Measurements from ENCODE around the gene TMEM204. TPM values are rescaled to one million over a fixed set of nuclear protein-coding genes. Genes with fewer than 3 reads are reported as not detected.

TMEM204 gene
- total RNA-seq, 2 experiments from 2014 or later, result 42.9 to 43.5 TPM

DNA sequence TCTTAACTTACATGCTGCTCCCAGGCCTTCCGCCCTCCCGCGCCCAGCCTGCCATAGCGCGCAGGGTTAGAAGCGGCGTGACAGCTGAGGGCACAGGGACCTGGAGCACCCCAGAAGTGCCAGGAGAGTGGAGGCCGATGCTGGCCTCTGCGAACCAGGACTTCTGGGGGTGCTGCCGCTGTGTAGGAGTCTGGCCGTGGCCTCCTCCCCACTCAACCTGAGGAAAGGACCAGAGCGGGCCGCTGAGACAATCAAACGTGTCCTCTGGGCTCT is 1.9 kb upstream of the TMEM204 start:
- POLR2A ChIA-PET, result no interaction called here
- H3K4me3 Mint-ChIP-seq, result no peak overlapping the region
- H3K27ac Mint-ChIP-seq, result no peak overlapping the region
- peaks cover 36% of the 10 kb centered on the region for H3K4me1 Mint-ChIP-seq
- H3K36me3 Mint-ChIP-seq (ENCODE audit: low read depth), result peaks cover 26% of the 10 kb centered on the region
- DNase-seq, result no peak
- no peaks in the 10 kb centered on the region for H3K27me3 Mint-ChIP-seq
- H3K9me3 Mint-ChIP-seq, result no peaks in the 10 kb centered on the region
- CTCF ChIA-PET, result no interaction called here

DNA sequence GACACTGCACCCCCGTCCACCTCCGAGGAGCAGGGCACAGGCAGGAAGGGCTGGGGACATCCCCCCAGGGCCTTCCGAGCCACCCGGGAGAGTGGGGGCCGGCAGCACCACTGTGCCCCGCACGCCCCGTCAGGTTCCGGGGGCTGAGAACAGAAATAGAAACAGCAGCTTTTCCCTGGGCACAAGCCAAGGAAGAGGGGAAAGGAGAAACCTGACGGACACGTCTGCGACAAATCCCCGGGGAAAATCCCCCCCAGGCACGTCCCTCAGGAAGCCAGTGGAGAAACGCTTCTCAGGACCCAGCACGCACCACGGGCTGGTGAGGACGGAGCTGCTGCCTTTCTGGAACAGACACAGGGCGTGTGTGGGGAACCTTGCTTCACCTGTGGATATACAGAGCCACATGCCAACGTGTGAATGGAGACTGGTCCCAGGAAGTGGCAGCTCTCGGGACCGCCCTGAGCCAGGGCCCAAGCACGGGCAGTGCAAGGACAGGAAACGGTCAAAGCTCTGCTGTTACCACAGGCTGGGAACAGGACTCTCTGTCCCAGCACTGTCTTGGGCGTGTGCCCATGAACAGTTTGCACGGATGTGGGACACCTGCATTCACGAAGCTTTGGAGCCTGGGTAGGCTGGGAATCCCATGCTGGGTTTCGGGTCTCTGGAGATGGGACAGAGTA is 1.2 kb upstream of the TMEM204 start:
- Mint-ChIP-seq H3K4me1 (peaks cover 36% of the 10 kb centered on the region), H3K36me3 (ENCODE audit: low read depth) (peaks cover 33% of the 10 kb centered on the region), H3K9me3 (no peaks in the 10 kb centered on the region), H3K27ac (no peak overlapping the region), H3K4me3 (peak overlapping the region; percentile 100), H3K27me3 (no peaks in the 10 kb centered on the region)
- ChIA-PET CTCF (no interaction called here), POLR2A (interaction anchor here (1.5 to 2.7 kb wide), 4 partner anchors 9 to 111 kb away, joined by 5 to 14 read pairs (median 8); partner anchors contain the start of genes TELO2 and UQCC4)
- DNase-seq, result no peak

DNA sequence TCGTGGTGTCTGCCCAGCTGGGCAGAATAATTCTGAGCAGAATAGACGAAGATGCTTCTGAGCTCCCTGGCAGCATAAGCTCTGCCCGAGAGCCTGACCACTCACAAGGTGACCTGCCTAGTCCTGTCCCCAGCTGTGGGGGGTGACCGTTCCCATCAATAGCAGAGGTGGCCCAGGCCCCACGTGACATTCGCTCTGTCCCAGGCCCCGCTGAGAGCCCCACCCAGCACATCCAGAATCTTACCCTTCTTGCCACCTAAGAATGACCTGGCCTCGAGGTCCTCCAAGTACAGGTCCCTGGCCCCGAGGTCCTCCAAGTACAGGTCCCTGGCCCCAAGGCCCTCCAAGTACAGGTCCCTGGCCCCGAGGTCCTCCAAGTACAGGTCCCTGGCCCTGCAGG is 695 bp upstream of the TMEM204 start:
- peak; percentile 22 for DNase-seq
- Mint-ChIP-seq H3K27ac (peak overlapping the region; percentile 92), H3K36me3 (ENCODE audit: low read depth) (peaks cover 38% of the 10 kb centered on the region), H3K27me3 (no peaks in the 10 kb centered on the region), H3K4me1 (peaks cover 38% of the 10 kb centered on the region), H3K9me3 (no peaks in the 10 kb centered on the region), H3K4me3 (peak overlapping the region; percentile 100)
- ChIA-PET POLR2A (interaction anchor here (0.5 to 2.7 kb wide), 10 partner anchors 9 to 1009 kb away, joined by 3 to 14 read pairs (median 4); partner anchors contain the start of genes CLCN7, NME3, TELO2 and UQCC4), CTCF (interaction anchor here (1.0 to 1.3 kb wide), 2 partner anchors 113 to 169 kb away, joined by 3 to 5 read pairs; partner anchors contain the start of gene UQCC4)

DNA sequence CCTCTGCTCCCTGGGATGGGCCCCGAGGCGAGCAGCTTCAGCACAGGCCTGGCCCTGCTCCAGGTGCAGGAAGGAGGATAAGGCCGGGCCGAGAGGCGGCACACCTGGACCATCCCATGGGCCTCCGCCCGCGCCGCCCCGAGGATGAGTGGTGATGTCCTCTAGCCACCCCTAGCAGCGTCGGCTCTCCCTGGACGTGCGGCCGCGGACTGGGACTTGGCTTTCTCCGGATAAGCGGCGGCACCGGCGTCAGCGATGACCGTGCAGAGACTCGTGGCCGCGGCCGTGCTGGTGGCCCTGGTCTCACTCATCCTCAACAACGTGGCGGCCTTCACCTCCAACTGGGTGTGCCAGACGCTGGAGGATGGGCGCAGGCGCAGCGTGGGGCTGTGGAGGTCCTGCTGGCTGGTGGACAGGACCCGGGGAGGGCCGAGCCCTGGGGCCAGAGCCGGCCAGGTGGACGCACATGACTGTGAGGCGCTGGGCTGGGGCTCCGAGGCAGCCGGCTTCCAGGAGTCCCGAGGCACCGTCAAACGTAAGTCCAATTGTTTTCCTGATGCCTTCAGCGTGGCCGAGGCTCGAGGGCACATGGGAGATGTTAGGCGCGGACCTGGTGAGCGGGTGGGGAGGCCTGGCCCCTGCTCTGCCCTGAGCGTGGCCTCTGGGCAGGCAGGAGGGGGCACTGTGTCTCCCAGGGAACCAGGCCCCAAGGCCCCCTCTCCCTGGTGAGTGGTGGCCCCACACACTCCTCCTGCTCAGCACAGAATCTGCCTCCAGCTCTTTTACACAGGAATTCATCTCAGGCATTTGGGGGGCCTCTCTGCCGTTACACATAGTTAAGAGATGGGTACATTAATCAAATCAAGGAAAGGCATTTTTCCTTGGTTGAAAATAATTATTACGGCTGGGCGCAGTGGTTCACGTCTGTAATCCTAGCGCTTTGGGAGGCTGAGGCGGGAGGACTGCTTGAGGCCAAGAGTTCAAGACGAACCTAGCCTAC is 855 bp downstream of the TMEM204 start:
- CTCF ChIA-PET, result interaction anchor here (0.9 to 1.3 kb wide), 3 partner anchors 113 to 171 kb away, joined by 3 to 6 read pairs (median 5); partner anchors contain the start of gene UQCC4
- peak; percentile 33 for DNase-seq
- Mint-ChIP-seq H3K36me3 (ENCODE audit: low read depth) (peaks cover 53% of the 10 kb centered on the region), H3K27ac (peak overlapping the region; percentile 92), H3K9me3 (no peaks in the 10 kb centered on the region), H3K4me3 (peak overlapping the region; percentile 100), H3K27me3 (no peaks in the 10 kb centered on the region), H3K4me1 (peaks cover 50% of the 10 kb centered on the region)
- POLR2A ChIA-PET, result interaction anchor here (0.7 to 2.7 kb wide), 11 partner anchors 9 to 839 kb away, joined by 3 to 14 read pairs (median 4); partner anchors contain the start of genes JPT2, TELO2 and UQCC4

DNA sequence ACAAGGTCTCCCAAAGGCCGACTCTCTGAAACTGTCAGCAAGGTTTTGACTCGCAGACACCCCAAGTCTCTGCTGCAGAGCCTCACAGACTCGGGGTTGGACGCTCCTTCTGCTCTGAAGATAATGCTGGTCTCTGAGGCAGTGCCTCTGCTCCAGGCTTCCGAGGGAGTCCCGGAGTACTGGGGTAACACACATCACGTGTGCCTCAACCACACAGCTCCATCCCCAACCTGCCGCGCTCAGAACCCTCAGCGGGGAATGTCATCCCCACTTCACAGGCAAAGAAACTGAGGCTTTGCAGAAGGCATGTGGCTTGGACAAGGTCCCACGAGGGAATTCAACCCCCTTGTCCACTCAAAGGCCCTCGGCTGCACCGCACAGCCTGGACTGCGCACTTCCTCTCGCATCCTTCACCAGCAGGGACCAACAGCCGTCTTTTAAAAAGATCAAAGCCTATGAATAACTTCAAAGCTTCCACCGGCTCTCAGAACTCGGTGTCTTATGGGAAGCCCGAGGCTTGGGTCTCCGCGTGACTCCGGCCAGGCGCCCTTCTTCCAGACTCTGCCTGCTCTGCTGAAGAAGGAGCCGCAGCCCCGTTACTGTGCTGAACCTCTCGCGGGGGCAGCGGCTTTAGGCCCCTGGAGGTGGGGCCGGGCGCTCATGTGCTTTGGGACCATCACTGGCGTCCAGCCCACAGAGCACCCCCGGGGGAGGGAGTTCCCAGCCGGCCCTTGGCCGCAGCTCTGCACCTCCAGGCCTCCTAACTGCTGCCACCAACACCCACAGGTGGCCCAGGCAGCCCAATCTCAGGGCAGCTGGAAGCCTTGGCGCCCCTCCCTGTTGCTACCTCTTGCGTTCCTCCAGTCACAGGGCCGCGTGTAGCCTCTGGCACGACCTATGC is 2.2 kb downstream of the TMEM204 start:
- Mint-ChIP-seq H3K27ac (peak overlapping the region; percentile 92), H3K36me3 (ENCODE audit: low read depth) (peaks cover 60% of the 10 kb centered on the region), H3K4me3 (peak overlapping the region; percentile 100), H3K4me1 (peaks cover 53% of the 10 kb centered on the region), H3K27me3 (no peaks in the 10 kb centered on the region), H3K9me3 (no peaks in the 10 kb centered on the region)
- ChIA-PET POLR2A (interaction anchor here (0.7 to 2.5 kb wide), 6 partner anchors 10 to 143 kb away, joined by 3 to 7 read pairs (median 6); partner anchors contain the start of genes IFT140, JPT2, TELO2 and UQCC4), CTCF (interaction anchor here (0.9 to 1.2 kb wide), 2 partner anchors 24 to 114 kb away, joined by 4 to 6 read pairs; no protein-coding TSS in a partner anchor)
- DNase-seq, result peak; percentile 47

DNA sequence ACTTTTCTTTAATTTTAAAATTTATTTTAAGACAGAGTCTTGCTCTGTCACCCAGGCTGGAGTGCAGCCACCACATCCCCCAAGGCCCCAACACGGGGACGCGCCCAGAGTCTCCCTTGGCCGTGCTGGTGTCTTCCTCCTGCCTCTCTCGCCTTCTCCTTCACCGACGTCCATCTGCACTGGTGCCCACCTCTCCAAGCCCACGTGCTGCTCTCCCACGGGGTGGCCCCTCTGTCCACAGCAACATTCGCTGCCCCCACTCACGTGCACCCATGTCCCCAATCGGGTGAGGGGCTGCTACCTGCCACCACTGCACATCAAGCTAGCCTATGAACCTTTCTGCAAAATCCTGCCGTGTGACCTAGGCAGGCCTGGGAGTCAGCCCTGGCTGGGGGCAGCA is 3.1 kb downstream of the TMEM204 start:
- POLR2A ChIA-PET, result interaction anchor here (2.5 kb wide), 1 partner anchor 116 kb away, joined by 6 read pairs; the partner anchor contains the start of gene UQCC4
- peaks cover 61% of the 10 kb centered on the region for H3K36me3 Mint-ChIP-seq (ENCODE audit: low read depth)

DNA sequence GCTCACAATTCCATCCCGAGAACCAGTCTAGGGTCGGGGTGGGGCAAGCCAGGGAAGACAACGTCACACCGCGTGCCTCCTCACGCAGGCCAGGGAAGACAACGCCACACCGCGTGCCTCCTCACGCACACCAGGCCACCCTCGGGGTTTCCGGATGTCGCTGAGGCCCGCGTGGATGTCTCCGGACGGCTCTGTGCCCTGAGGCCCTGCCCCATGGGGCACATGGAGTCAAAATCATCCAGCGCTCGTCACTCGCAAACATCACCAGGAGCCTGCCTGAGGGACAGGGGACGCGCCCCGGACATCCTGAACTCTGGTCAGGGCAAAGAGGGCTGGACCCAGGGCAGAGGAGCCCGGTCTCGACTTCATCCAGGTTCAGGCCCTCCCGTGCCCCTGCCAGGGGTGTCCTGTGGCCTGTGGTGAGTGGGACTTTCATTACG is 3.7 kb downstream of the TMEM204 start:
- ChIA-PET POLR2A (interaction anchor here (2.5 kb wide), 1 partner anchor 116 kb away, joined by 6 read pairs; the partner anchor contains the start of gene UQCC4), CTCF (interaction anchor here (1.1 kb wide), 1 partner anchor 173 kb away, joined by 4 read pairs; no protein-coding TSS in a partner anchor)
- Mint-ChIP-seq H3K36me3 (ENCODE audit: low read depth) (peaks cover 65% of the 10 kb centered on the region), H3K27me3 (no peaks in the 10 kb centered on the region), H3K4me1 (peaks cover 64% of the 10 kb centered on the region), H3K27ac (peak overlapping the region; percentile 78), H3K9me3 (no peaks in the 10 kb centered on the region), H3K4me3 (peak overlapping the region; percentile 100)
- no peak for DNase-seq

More for the DNA sequence above, 3.1 kb downstream of the TMEM204 start:
- Mint-ChIP-seq H3K27me3 (no peaks in the 10 kb centered on the region), H3K27ac (peak overlapping the region; percentile 68), H3K4me3 (peak overlapping the region; percentile 100), H3K9me3 (no peaks in the 10 kb centered on the region), H3K4me1 (peaks cover 60% of the 10 kb centered on the region)
- CTCF ChIA-PET, result no interaction called here
- DNase-seq, result no peak

DNA sequence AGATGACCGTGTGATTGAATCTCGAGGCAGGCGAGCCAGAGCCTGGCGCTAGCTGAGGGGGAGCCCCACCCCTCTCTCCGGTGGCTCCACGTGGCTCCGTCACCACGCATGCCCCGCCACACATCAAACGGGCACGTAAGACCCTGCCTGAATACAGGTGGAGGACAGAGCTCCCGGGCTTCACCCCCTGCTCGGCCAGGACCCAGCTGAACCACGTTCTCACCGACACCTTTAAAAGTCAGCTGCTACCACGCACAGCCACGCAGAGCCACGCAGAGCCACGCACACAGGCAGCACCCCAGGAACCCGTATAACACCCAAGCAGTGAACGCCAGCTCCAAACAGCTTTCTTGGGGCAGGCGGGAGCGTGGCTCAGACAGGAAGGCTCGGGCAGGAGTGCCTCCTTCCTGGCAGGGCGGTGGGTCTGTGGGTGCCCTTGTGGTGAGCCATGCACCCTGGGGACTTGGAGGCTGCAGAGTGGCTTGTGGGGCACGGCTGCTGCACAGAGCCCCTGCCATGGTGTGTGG is 4.4 kb downstream of the TMEM204 start:
- no peaks in the 10 kb centered on the region for H3K9me3 Mint-ChIP-seq
- POLR2A ChIA-PET, result interaction anchor here (1.6 kb wide), 1 partner anchor 117 kb away, joined by 5 read pairs; the partner anchor contains the start of gene UQCC4
- peaks cover 69% of the 10 kb centered on the region for H3K4me1 Mint-ChIP-seq
- no peaks in the 10 kb centered on the region for H3K27me3 Mint-ChIP-seq
- peak overlapping the region; percentile 78 for H3K27ac Mint-ChIP-seq
- DNase-seq, result peak; percentile 63
- CTCF ChIA-PET, result interaction anchor here (1.1 kb wide), 1 partner anchor 174 kb away, joined by 4 read pairs; no protein-coding TSS in a partner anchor
- H3K4me3 Mint-ChIP-seq, result peak overlapping the region; percentile 71
- H3K36me3 Mint-ChIP-seq (ENCODE audit: low read depth), result peaks cover 66% of the 10 kb centered on the region

DNA sequence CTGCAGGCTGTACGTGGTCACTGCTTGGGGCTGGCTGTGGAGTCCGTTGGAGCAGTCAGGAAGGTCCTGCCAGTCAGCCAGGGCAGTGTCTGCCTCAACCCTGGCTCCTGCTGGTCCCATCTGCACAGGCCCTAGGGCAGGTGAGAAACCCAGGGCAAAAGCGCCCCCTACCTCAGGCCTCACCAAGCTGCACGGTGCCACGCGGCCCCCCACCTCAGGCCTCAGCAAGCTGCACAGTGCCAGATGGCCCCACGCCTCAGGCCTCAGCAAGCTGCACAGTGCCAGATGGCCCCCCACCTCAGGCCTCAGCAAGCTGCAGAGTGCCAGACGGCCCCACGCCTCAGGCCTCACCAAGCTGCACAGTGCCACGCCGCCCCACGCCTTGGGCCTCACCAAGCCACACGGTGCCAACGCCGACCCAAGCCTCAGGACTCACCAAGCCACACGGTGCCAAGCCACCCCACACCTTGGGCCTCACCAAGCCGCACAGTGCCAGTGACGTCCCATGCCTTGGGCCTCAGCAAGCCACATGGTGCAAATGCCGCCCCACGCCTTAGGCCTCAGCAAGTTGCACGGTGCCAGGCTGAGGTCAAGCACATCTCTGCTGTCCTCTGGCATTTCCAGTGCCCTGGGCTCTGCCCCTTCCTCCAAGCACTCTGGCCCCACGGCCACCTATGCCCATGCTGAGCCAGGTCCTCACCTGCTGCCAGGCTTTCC is 5.5 kb downstream of the TMEM204 start:
- no peak for DNase-seq
- ChIA-PET CTCF (no interaction called here), POLR2A (interaction anchor here (1.6 kb wide), 1 partner anchor 118 kb away, joined by 5 read pairs; the partner anchor contains the start of gene UQCC4)
- Mint-ChIP-seq H3K27ac (peak overlapping the region; percentile 78), H3K9me3 (no peaks in the 10 kb centered on the region), H3K36me3 (ENCODE audit: low read depth) (peaks cover 73% of the 10 kb centered on the region), H3K4me3 (no peak overlapping the region), H3K27me3 (no peaks in the 10 kb centered on the region), H3K4me1 (peaks cover 74% of the 10 kb centered on the region)

DNA sequence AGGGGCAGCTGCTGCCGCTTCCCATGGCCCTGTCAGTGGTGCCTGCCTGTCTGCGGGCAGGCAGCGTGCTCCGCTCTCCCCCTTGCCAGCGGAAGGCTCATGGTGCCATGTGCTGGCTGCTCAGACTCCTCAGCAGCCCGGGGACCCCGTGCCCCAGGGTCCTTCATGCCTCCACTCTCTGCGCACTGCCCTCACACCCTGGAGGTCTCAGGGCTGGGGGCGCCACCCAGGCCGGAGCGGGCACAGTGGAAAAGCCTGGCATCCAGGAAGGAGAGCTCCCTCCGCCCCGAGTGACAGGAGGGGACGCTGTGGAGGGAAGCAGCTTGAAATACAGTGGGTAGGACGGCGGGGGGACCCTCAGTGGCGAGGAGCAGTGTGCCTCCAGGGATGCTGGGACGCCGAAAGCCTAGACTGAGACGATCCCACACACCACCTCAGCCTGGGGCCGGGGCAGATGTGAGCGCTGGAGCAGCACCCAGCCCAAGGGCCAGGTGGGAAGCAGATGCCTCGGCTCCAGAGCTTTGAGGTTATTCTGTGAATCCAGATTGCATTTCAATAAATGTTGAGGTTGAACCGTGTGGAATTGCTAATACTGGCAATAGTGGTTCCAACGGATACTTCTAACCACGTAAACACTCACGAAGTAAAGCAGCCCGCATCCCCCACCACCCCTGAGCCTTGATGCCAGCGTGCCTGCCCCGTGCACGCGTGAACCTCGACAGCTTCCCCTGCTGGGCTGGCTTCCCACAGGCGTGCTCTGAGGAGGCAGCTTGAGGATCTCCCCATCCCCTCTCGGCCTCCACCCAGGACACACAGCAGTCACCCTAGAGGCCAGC is 6.5 kb downstream of the TMEM204 start:
- Mint-ChIP-seq H3K4me3 (no peak overlapping the region), H3K4me1 (peaks cover 83% of the 10 kb centered on the region), H3K27ac (peak overlapping the region; percentile 63), H3K36me3 (ENCODE audit: low read depth) (peaks cover 69% of the 10 kb centered on the region), H3K9me3 (no peaks in the 10 kb centered on the region), H3K27me3 (no peaks in the 10 kb centered on the region)
- no peak for DNase-seq
- POLR2A ChIA-PET, result no interaction called here
- CTCF ChIA-PET, result no interaction called here

DNA sequence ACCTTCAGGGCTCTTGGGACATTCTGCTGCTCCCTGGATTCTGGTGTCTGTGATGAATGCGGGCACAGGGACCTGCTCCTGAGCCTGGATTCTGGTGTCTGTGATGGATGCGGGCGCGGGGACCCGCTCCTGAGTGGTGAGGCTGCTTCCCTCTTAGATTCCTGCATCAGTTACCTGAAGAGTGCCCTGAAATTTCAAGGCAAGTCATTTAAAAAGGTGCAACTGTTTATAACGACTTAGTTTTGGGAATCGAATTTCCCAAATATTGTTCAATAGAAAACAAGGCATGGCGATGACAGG is 7.0 kb downstream of the TMEM204 start:
- Mint-ChIP-seq H3K27me3 (no peaks in the 10 kb centered on the region), H3K27ac (peak overlapping the region; percentile 63), H3K36me3 (ENCODE audit: low read depth) (peaks cover 67% of the 10 kb centered on the region), H3K9me3 (no peaks in the 10 kb centered on the region), H3K4me1 (peaks cover 85% of the 10 kb centered on the region), H3K4me3 (no peak overlapping the region)
- ChIA-PET POLR2A (no interaction called here), CTCF (no interaction called here)
- no peak for DNase-seq

Measured in activated CD4-positive, alpha-beta memory T cell treated with anti-CD3 and anti-CD28 coated beads, Interleukin-2, amount 10 ng/mL, durations not matched to agents 7 days and 5 days (primary cell).